Measurements from ENCODE around the gene SLC16A7.

- TF ChIP-seq POLR2A (IDR thresholded peaks at IDR 0.05; ENCODE audit: extremely low read depth, insufficient read length) (no peak), CTCF (IDR thresholded peaks at IDR 0.05; ENCODE audit: low read depth, low read length) (no peak)
Observed at GRCh38 chr12:59645242-59645641, 49.4 kb downstream of the SLC16A7 start.
